ENCODE results near the gene SPATS2. TPM values are rescaled to one million over a fixed set of nuclear protein-coding genes. Genes with fewer than 3 reads are reported as not detected.
"Not testable (repeated sequence)": the region's sequence is repeated elsewhere in the genome, so short reads cannot be mapped to it uniquely, and the experiment has no call there.

Gene SPATS2
- total and polyA plus RNA-seq, 7 donors: 4.4 to 10.6 (median 9.1) TPM

DNA sequence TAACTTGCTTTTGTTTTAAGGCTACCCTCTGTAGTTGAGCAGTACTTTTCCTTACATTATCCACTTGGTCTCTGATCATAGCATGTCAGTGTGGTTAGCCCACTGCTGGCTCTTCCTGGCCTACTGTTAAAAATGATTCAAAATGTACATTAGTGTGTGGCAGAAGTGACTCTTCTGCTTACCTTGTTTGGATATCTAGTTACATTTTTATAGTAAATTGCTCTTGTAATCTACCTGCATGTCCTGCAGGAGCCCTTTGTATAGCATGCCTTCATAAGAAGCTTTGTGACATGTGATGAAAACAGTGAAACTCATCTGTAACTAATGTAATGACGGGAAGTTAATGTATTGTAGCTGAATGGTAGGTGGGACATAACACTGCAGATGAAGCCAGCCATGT, 8.1 kb downstream of the SPATS2 start:
- TF ChIP-seq, protein P1, sequence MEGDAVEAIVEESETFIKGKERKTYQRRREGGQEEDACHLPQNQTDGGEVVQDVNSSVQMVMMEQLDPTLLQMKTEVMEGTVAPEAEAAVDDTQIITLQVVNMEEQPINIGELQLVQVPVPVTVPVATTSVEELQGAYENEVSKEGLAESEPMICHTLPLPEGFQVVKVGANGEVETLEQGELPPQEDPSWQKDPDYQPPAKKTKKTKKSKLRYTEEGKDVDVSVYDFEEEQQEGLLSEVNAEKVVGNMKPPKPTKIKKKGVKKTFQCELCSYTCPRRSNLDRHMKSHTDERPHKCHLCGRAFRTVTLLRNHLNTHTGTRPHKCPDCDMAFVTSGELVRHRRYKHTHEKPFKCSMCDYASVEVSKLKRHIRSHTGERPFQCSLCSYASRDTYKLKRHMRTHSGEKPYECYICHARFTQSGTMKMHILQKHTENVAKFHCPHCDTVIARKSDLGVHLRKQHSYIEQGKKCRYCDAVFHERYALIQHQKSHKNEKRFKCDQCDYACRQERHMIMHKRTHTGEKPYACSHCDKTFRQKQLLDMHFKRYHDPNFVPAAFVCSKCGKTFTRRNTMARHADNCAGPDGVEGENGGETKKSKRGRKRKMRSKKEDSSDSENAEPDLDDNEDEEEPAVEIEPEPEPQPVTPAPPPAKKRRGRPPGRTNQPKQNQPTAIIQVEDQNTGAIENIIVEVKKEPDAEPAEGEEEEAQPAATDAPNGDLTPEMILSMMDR (IDR thresholded peaks at IDR 0.05): no peak
- DNase-seq (no peak), ATAC-seq (no peak)
- Histone ChIP-seq H3K27ac (no peak overlapping the region), H3K4me3 (no peak overlapping the region), H3K4me1 (peaks cover 3% of the 10 kb centered on the region), H3K27me3 (ENCODE audit: insufficient read depth in 3 of 3, low read length in 2 of 3) (no peaks in the 10 kb centered on the region), H3K9me3 (no peaks in the 10 kb centered on the region), H3K36me3 (ENCODE audit: insufficient read depth in 1 of 2, low read depth in 1 of 2) (peaks cover 0 to 10% of the 10 kb centered on the region in 2 donors)
- intact Hi-C loops (cut with DNase I): no loop called here
- 84 to 93% (median 89%) methylated on average over 1 of the region's 1 CpG for WGBS, 3 donors

DNA sequence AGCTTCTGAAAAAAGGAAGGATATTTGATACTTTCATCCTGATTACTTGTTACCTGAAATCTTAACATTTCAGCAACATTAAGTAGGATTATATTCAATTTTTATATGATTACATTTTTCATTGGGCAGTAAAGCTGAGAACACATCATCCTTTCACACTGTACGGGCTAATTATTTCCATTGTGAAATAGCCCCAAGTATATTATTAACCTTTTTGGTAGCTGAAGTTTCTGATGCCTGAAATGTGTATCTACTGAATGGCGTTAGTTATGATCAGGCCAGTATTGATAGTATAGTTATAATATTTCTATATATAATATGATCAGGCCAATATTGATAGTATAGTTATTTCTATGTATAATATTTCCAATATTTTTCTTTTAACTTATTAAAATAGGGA, 10.1 kb downstream of the SPATS2 start:
- Histone ChIP-seq H3K27ac (no peak overlapping the region), H3K4me1 (no peaks in the 10 kb centered on the region), H3K9me3 (no peaks in the 10 kb centered on the region), H3K27me3 (ENCODE audit: insufficient read depth in 3 of 3, low read length in 2 of 3) (no peaks in the 10 kb centered on the region), H3K4me3 (no peak overlapping the region), H3K36me3 (ENCODE audit: insufficient read depth in 1 of 2, low read depth in 1 of 2) (peaks cover 0 to 6% of the 10 kb centered on the region in 2 donors)
- TF ChIP-seq, protein P1 (IDR thresholded peaks at IDR 0.05): no peak
- no peak for DNase-seq
- 65 to 80% (median 74%) methylated on average over 2 of the region's 2 CpGs for WGBS, 3 donors
- no peak for ATAC-seq
- intact Hi-C loops (cut with DNase I): no loop called here

DNA sequence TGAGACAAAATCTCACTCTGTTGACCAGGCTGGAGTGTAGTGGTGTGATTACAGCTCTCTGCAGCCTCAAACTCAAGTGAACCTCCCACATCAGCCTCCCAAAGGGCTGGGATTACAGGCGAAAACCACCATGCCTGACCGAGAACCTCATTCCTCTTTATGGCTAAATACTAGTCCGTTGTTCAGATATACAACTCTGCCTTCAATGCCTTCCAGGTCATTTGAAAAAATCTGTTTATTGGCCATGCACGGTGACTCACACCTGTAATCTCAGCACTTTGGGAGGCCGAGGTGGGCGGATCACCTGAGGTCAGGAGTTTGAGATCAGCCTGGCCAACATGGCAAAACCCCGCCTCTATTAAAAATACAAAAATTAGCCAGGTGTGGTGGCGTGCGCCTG, 12.9 kb downstream of the SPATS2 start:
- H3K36me3 ChIP-seq (ENCODE audit: insufficient read depth in 1 of 2, low read depth in 1 of 2); H3K4me3 ChIP-seq; H3K4me1 ChIP-seq; H3K27ac ChIP-seq; H3K9me3 ChIP-seq; ATAC-seq; intact Hi-C loops (cut with DNase I); H3K27me3 ChIP-seq (ENCODE audit: insufficient read depth in 3 of 3, low read length in 2 of 3); DNase-seq: not testable (repeated sequence)
- WGBS, 3 donors: 80 to 97% (median 97%) methylated on average over 6 to 9 of the region's 9 CpGs

DNA sequence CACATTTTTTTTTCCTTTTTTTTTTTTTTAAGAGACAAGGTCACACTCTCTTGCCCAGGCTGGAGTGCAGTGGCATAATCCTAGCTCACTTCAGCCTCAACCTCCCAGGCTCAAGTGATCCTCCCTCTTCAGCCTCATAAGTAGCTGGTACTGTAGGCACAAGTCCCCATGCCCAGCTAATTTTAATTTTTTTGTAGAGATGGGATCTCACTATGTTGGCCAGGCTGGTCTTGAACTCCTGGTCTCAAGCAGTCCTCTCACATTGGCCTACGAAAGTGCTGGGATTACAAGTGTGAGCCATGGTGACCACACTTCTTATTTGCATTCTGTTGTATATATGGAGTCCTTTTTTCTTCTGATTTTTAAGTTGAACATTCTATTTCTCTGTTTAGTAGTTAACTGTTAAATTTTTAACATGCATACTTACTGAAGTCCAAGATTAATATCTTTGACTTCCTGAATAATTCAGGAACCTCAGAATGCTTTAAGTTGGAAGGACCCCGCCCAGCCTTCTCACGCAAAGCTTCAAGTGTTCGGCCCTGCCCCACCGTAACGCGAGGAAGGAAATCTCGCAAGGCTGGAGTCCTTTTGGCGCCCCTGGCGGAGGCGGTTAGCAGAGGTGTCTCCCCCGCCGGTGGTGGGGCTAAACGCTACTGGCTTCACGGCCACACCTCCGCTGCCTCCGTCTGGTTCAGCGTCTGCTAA, 21.6 kb downstream of the SPATS2 start:
- DNase-seq (peak; percentile 36 to 64), ATAC-seq (no peak)
- no peaks in the 10 kb centered on the region for H3K36me3 ChIP-seq (ENCODE audit: insufficient read depth in 1 of 2, low read depth in 1 of 2)
- no peak overlapping the region for H3K4me3 ChIP-seq
- TF ChIP-seq, protein P1 (IDR thresholded peaks at IDR 0.05): no peak
- no peak overlapping the region for H3K27ac ChIP-seq
- H3K9me3 ChIP-seq: no peaks in the 10 kb centered on the region
- H3K27me3 ChIP-seq (ENCODE audit: insufficient read depth in 3 of 3, low read length in 2 of 3): no peaks in the 10 kb centered on the region
- WGBS, 3 donors: 81 to 83% (median 83%) methylated on average over 18 of the region's 18 CpGs
- peaks cover 6% of the 10 kb centered on the region for H3K4me1 ChIP-seq
- intact Hi-C loops (cut with DNase I): no loop called here

DNA sequence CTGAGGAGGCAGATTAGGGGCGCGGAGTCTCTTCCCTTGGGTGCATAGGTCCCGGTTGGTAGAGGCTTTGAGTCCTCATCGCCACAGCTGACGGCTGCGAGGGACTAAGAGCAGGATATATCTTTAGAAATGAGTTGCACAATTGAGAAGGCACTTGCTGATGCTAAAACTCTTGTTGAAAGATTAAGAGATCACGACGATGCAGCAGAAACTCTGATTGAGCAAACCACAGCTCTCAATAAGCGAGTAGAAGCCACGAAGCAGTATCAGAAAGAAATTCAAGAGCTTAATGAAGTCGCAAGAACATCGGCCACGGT, 22.1 kb downstream of the SPATS2 start:
- TF ChIP-seq, protein P1 (IDR thresholded peaks at IDR 0.05): no peak
- Histone ChIP-seq H3K4me1 (peaks cover 6% of the 10 kb centered on the region), H3K36me3 (ENCODE audit: insufficient read depth in 1 of 2, low read depth in 1 of 2) (no peaks in the 10 kb centered on the region), H3K27ac (no peak overlapping the region), H3K27me3 (ENCODE audit: insufficient read depth in 3 of 3, low read length in 2 of 3) (no peaks in the 10 kb centered on the region), H3K4me3 (no peak overlapping the region), H3K9me3 (no peaks in the 10 kb centered on the region)
- DNase-seq (no peak), ATAC-seq (peak in 3 of 4 donors; percentile 59 to 84 (median 76))
- intact Hi-C loops (cut with DNase I): no loop called here
- 71 to 81% (median 75%) methylated on average over 13 of the region's 13 CpGs for WGBS, 3 donors
